Liver (tissue), 9 donors: ENCODE measurements around the gene GSG1. TPM values are rescaled to one million over a fixed set of nuclear protein-coding genes. Genes with fewer than 3 reads are reported as not detected.

ENCODE experiments used
- DNase-seq: peaks from one replicate; pipeline ENCODE4 v3.0.0-alpha.2; 2017; ENCODE audit warnings: low spot score
- H3K27ac ChIP-seq, 2 donors: one replicate each; pipeline ENCODE4 v1.7.0; 2013; ENCODE audit warnings: inconsistent platforms in 2 of 2, low read length in 2 of 2, control low read depth in 1 of 2, low read depth in 1 of 2, mild to moderate bottlenecking in 1 of 2
- H3K27me3 ChIP-seq, 4 donors: one replicate each; pipeline versions ENCODE4 v1.6.1 to v1.7.0; 2013; ENCODE audit warnings: low read length in 3 of 4, inconsistent platforms in 1 of 4, mild to moderate bottlenecking in 1 of 4, moderate library complexity in 1 of 4; ENCODE audit not compliant: control insufficient read depth in 4 of 4, insufficient read depth in 4 of 4
- H3K36me3 ChIP-seq, 4 donors: one replicate each; pipeline versions ENCODE4 v1.6.1 to v1.7.0; 2013; ENCODE audit warnings: low read length in 3 of 4, mild to moderate bottlenecking in 3 of 4, low read depth in 1 of 4, moderate library complexity in 1 of 4; ENCODE audit not compliant: control insufficient read depth in 4 of 4, insufficient read depth in 3 of 4
- H3K4me1 ChIP-seq, 4 donors: one replicate each; pipeline versions ENCODE4 v1.6.1 to v1.7.0; 2013; ENCODE audit warnings: low read length in 3 of 4, mild to moderate bottlenecking in 3 of 4, moderate library complexity in 1 of 4; ENCODE audit not compliant: control insufficient read depth in 4 of 4, insufficient read depth in 4 of 4
- H3K4me3 ChIP-seq, 3 donors: one replicate each; pipeline versions ENCODE4 v1.6.1 to v1.7.0; 2013; ENCODE audit warnings: low read length in 3 of 3, control low read depth in 1 of 3, low read depth in 1 of 3, mild to moderate bottlenecking in 1 of 3
- H3K9ac ChIP-seq, 2 donors: one replicate each; pipeline ENCODE4 v1.7.0; 2013; ENCODE audit warnings: low read length in 2 of 2, mild to moderate bottlenecking in 2 of 2, moderate library complexity in 2 of 2, control low read depth in 1 of 2, low read depth in 1 of 2
- H3K9me3 ChIP-seq, 4 donors: one replicate each; pipeline versions ENCODE4 v1.6.1 to v1.7.0; 2013; ENCODE audit warnings: low read length in 3 of 4; ENCODE audit not compliant: control insufficient read depth in 4 of 4
- ATF3 ChIP-seq: IDR thresholded peaks from 2 replicates; pipeline ENCODE4 v1.6.1; 2016; ENCODE audit warnings: antibody characterized with exemption
- CTCF ChIP-seq: fragments of 150-350 bp; IDR thresholded peaks from 2 replicates; pipeline ENCODE4 v1.5.1; 2017; ENCODE audit warnings: improper control_type of control experiment, low read depth, low read length; ENCODE audit not compliant: missing input control
- EGR1 ChIP-seq, 2 donors: IDR thresholded peaks; 2 replicates each; pipeline ENCODE4 v1.6.1; 2016 to 2018; ENCODE audit warnings: antibody characterized with exemption in 2 of 2, low read depth in 2 of 2
- FOXA1 ChIP-seq: IDR thresholded peaks from 2 replicates; pipeline ENCODE4 v1.6.1; 2016; ENCODE audit warnings: antibody characterized with exemption
- FOXA2 ChIP-seq: IDR thresholded peaks from 2 replicates; pipeline ENCODE4 v1.6.1; 2016; ENCODE audit warnings: antibody characterized with exemption
- GABPA ChIP-seq, 2 donors: IDR thresholded peaks in 1 of 2; conservative IDR thresholded peaks in 1 of 2; 2 replicates each; pipeline ENCODE4 v1.6.1; 2016; ENCODE audit warnings: antibody characterized with exemption in 2 of 2, mild to moderate bottlenecking in 1 of 2, moderate library complexity in 1 of 2
- HNF4A ChIP-seq, 2 donors: conservative IDR thresholded peaks; 2 replicates each; pipeline ENCODE4 v1.6.1; 2016; ENCODE audit warnings: antibody characterized with exemption in 2 of 2, mild to moderate bottlenecking in 2 of 2
- HNF4G ChIP-seq: IDR thresholded peaks from 2 replicates; pipeline ENCODE4 v1.6.1; 2016; ENCODE audit warnings: antibody characterized with exemption
- JUND ChIP-seq, 2 donors: IDR thresholded peaks; 2 replicates each; pipeline ENCODE4 v1.6.1; 2016; ENCODE audit warnings: antibody characterized with exemption in 2 of 2
- MAX ChIP-seq: IDR thresholded peaks from 2 replicates; pipeline ENCODE4 v1.6.1; 2016; ENCODE audit warnings: antibody characterized with exemption
- NR2F2 ChIP-seq: IDR thresholded peaks from 2 replicates; pipeline ENCODE4 v1.6.1; 2016; ENCODE audit warnings: antibody characterized with exemption
- RAD21 ChIP-seq, 2 donors: IDR thresholded peaks; 2 replicates each; pipeline ENCODE4 v1.6.1; 2016; ENCODE audit warnings: antibody characterized with exemption in 2 of 2, mild to moderate bottlenecking in 2 of 2
- REST ChIP-seq: IDR thresholded peaks from 2 replicates; pipeline ENCODE4 v1.6.1; 2016; ENCODE audit warnings: antibody characterized with exemption, mild to moderate bottlenecking
- RXRA ChIP-seq, 2 donors: IDR thresholded peaks; 2 replicates each; pipeline ENCODE4 v1.6.1; 2017 to 2018; ENCODE audit warnings: antibody characterized with exemption in 2 of 2, mild to moderate bottlenecking in 1 of 2
- SP1 ChIP-seq: IDR thresholded peaks from 2 replicates; pipeline ENCODE4 v1.6.1; 2018; ENCODE audit warnings: antibody characterized with exemption, mild to moderate bottlenecking
- TAF1 ChIP-seq: conservative IDR thresholded peaks from 2 replicates; pipeline ENCODE4 v1.6.1; 2016; ENCODE audit warnings: antibody characterized with exemption, mild to moderate bottlenecking
- YY1 ChIP-seq: IDR thresholded peaks from 2 replicates; pipeline ENCODE4 v1.6.1; 2016; ENCODE audit warnings: antibody characterized with exemption, mild to moderate bottlenecking
- ZBTB33 ChIP-seq: IDR thresholded peaks from 2 replicates; pipeline ENCODE4 v1.6.1; 2016; ENCODE audit warnings: antibody characterized with exemption
- WGBS: extraction: QIAGEN DNeasy Blood & Tissue Kit; methylation state at CpG from one replicate; pipeline ENCODE4 v1.1.7; 2013; 5-methylcytosine and 5-hydroxymethylcytosine counted together
- polyA plus RNA-seq, 2 donors: library from polyadenylated mRNA; stranded (reverse) in 1 of 2; unstranded in 1 of 2; fragments of 200-250 nt in 1 of 2; fragments of >200 nt in 1 of 2; fragmentation: Nextera tagmentation in 1 of 2; extraction: Ambion mirVana in 1 of 2; gene quantifications; one replicate each; pipeline versions ENCODE4 v1.2.1 to v1.2.3, GENCODE V29; 2013 to 2015
- total RNA-seq, 2 donors: library from RNA; depleted of rRNA; stranded (reverse); fragments of >200 nt; gene quantifications; one replicate each; pipeline ENCODE4 v1.2.3, GENCODE V29; 2014
- donor health status: healthy.
- donor health status: healthy.
- donor health status: healthy.
- donor health status: healthy.
- donor health status: healthy.

GSG1 gene
- total and polyA plus RNA-seq, 4 donors: not detected

GRCh38 chr12:13099844-13100604 lies 3.4 kb downstream of the GSG1 start:
- H3K4me1 ChIP-seq: peaks cover 0 to 13% (median 5%) of the 10 kb centered on the region in 4 donors
- peak overlapping the region; percentile 1 to 55 for H3K9ac ChIP-seq
- no peak for TF ChIP-seq HNF4G
- TF ChIP-seq FOXA2: no peak
- TF ChIP-seq REST: no peak
- TF ChIP-seq JUND (IDR thresholded peaks at IDR 0.05): no peak
- TF ChIP-seq SP1: no peak
- no peak for TF ChIP-seq ATF3
- TF ChIP-seq ZBTB33: no peak
- TF ChIP-seq NR2F2: no peak
- no peak for TF ChIP-seq MAX
- no peak for TF ChIP-seq TAF1
- TF ChIP-seq GABPA (IDR thresholded peaks at IDR 0.05 in 1 of 2, conservative IDR thresholded peaks at IDR 0.05 in 1 of 2): no peak
- TF ChIP-seq FOXA1: no peak
- no peak for TF ChIP-seq CTCF
- no peak for TF ChIP-seq RXRA (IDR thresholded peaks at IDR 0.05)
- no peak for TF ChIP-seq RAD21 (IDR thresholded peaks at IDR 0.05)
- TF ChIP-seq HNF4A (conservative IDR thresholded peaks at IDR 0.05): no peak
- no peak for TF ChIP-seq YY1
- TF ChIP-seq EGR1 (IDR thresholded peaks at IDR 0.05; ENCODE audit: low read depth in 2 of 2): no peak
- no peak overlapping the region for H3K4me3 ChIP-seq
- WGBS: 92% methylated on average over 10 of the region's 10 CpGs
- no peaks in the 10 kb centered on the region for H3K36me3 ChIP-seq
- no peaks in the 10 kb centered on the region for H3K9me3 ChIP-seq
- DNase-seq: no peak
- H3K27me3 ChIP-seq: no peaks in the 10 kb centered on the region
- H3K27ac ChIP-seq: peak overlapping the region; percentile 46 to 74
